HuH-7.5 (cell line): ENCODE measurements around the gene NKD1.

Experiments used
- DNase-seq: peaks from one replicate; pipeline ENCODE4 v3.0.0; 2011; ENCODE audit warnings: low spot score

Gene NKD1

DNA sequence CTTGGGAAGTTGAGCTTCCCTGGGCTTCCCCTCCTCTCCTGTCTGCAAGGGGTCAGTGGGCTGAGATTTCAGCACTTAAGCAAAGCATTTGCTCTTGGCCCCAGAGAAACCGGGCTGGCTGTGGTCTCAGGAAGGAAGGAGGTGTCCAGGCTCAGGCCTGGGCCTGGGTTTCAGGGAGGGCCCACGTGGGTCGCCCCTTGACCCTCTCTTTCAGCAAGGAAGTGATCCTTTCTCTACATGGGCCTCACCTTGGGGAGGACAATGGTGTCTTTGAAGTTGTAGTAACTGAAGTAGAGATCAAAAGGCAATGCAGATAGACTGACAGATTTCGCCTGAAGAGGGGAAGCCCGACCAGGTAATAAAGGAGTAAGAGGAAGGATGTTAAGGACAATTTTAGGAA is 147.9 kb downstream of the NKD1 start:
- no peak for DNase-seq

DNA sequence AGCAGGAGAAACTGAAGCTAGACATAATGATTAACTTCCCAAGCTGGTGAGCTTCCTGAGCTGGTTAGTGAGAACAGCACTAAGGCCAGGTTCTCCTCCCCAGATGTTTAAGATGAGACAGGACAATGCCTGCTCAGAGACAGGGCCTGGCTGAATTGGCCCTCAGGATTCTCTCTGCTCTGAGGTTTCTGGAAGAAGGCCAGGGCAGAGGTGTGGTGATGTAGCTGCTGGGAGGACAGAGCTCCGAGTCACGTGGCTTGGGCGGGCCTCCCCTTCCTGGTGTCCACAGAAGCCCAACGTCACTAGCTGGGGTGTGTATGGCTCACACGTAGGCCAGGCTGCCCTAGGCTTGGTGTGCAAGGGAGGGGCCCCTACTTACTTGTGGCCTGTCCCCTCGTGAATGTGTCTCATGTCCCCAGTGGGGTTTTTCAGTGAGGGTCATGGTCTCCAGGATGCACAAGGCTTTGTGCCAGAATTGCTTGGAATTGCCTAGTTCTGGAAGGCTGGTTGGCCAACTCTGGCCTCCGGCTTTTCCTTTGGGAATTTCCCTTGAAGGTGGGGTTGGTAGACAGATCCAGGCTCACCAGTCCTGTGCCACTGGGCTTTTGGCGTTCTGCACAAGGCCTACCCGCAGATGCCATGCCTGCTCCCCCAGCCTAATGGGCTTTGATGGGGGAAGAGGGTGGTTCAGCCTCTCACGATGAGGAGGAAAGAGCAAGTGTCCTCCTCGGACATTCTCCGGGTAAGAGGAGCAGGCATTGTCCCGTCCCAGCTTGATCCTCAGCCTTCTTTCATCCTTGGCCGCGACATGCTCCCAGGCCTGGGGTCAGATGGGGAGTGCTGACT is 148.6 kb downstream of the NKD1 start:
- DNase-seq = peak; percentile 26

DNA sequence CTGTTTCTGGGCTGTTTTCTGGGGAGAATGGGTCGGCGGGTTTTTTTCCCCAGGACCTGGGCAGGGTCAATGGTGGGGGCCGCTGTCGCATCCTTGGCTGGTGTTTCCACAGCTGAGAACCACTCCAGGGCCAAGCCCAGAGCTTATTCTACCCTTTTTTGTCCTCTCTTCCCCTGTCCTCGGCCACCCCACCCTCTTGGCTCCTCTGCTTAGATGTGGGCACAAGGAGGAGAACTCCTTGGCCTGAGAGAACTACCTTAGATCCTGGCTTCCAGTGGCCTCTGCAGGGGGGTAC is 149.2 kb downstream of the NKD1 start:
- no peak for DNase-seq

DNA sequence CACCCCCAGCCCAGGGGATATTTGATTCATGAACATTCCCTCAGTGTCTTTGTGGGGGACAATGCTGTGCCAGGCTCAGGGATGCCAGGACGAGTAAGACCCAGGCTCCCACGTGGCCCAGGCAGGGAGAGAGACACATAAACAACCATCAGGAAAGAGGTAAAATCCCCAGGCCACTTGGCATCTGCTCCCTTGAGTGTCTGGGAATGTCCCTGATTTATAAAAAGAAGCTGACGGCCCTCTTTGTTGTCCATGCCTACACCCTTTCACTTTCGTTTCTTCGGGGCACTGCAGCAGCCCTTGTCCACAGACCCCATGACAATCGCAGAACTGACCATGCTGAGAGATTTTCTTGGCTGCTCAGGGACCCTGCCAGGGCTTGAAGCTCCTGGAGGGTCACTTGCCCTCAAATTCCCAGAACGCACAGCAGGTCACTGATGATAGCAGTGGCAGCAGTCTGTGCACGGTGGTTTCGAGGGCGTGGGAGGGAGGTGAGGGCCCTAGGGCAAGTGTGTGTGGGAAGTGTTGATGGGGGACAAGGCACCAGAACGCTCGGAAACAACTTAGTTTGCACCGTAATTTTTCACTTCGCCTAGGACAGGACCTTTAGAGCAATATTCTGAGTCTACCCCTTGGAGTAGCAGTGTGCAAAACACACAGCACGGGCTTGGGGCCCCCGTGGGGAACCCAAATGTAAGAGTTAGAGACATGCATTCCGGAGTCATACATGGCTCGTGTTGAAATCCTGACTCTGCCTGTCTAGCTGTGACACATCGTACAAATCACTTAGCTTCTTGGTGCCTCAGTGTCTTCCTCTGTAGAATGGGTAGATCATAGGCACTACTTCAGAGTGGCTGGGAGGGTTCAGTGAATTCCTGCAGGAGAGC is 149.9 kb downstream of the NKD1 start:
- no peak for DNase-seq
